ENCODE measurements around the gene TAMALIN.

The TAMALIN gene

DNA sequence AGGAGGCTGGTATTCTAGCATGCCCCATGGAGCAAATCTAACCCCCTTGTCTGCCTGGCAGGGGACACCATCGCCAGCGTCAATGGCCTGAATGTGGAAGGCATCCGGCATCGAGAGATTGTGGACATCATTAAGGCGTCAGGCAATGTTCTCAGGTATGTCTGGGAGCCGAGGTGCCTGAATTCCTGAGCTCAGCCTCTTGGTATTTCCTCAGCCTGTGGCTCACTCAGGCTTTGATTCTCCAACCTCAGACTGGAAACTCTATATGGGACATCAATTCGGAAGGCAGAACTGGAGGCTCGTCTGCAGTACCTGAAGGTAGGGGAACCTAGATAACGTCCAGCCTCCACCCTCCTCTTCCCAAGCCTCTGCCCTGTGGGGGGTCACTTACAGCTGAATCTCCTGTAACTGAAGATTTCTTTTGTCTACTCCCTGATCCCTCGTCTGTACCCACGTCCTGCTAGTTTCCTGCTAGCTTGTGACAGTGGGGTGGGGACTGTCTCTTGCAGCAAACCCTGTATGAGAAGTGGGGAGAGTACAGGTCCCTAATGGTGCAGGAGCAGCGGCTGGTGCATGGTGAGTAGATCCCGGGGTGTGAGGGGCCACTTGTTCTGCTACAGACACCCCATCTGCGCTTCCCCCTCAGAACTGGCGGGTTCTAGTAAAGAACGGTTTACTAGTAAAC, 7.0 kb downstream of the TAMALIN start:
- Histone ChIP-seq H3K4me3 (ENCODE audit: low read length) (no peak overlapping the region), H3F3A (ENCODE audit: insufficient read depth, low read length) (no peaks in the 10 kb centered on the region), H3K36me3 (replicated peaks; ENCODE audit: insufficient read depth, low read length) (no peaks in the 10 kb centered on the region), H3K4me1 (ENCODE audit: low read length) (no peaks in the 10 kb centered on the region), H3K9me2 (replicated peaks; ENCODE audit: insufficient read depth, low read length) (no peaks in the 10 kb centered on the region), H3K79me2 (ENCODE audit: low read length) (no peaks in the 10 kb centered on the region), H3K9ac (ENCODE audit: low read length) (no peak overlapping the region), H3K4me2 (ENCODE audit: low read depth, low read length) (no peak overlapping the region), H4K20me1 (ENCODE audit: insufficient read depth, low read length) (no peaks in the 10 kb centered on the region), H2AFZ (ENCODE audit: low read length) (no peak overlapping the region), H3K27me3 (replicated peaks; ENCODE audit: insufficient read depth, low read length) (peaks cover 78% of the 10 kb centered on the region), H3K27ac (ENCODE audit: low read length) (no peak overlapping the region), H3K9me3 (replicated peaks; ENCODE audit: insufficient read depth, low read length) (no peaks in the 10 kb centered on the region)
- DNase-seq, result no peak
- TF ChIP-seq EZH2phosphoT487 (IDR thresholded peaks at IDR 0.05; ENCODE audit: low read length) (no peak), EZH2 (optimal IDR thresholded peaks at IDR 0.05; ENCODE audit: low read depth, low read length) (no peak)
- TF ChIP-seq, protein P1, sequence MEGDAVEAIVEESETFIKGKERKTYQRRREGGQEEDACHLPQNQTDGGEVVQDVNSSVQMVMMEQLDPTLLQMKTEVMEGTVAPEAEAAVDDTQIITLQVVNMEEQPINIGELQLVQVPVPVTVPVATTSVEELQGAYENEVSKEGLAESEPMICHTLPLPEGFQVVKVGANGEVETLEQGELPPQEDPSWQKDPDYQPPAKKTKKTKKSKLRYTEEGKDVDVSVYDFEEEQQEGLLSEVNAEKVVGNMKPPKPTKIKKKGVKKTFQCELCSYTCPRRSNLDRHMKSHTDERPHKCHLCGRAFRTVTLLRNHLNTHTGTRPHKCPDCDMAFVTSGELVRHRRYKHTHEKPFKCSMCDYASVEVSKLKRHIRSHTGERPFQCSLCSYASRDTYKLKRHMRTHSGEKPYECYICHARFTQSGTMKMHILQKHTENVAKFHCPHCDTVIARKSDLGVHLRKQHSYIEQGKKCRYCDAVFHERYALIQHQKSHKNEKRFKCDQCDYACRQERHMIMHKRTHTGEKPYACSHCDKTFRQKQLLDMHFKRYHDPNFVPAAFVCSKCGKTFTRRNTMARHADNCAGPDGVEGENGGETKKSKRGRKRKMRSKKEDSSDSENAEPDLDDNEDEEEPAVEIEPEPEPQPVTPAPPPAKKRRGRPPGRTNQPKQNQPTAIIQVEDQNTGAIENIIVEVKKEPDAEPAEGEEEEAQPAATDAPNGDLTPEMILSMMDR (IDR thresholded peaks at IDR 0.05; ENCODE audit: low read length), result no peak

DNA sequence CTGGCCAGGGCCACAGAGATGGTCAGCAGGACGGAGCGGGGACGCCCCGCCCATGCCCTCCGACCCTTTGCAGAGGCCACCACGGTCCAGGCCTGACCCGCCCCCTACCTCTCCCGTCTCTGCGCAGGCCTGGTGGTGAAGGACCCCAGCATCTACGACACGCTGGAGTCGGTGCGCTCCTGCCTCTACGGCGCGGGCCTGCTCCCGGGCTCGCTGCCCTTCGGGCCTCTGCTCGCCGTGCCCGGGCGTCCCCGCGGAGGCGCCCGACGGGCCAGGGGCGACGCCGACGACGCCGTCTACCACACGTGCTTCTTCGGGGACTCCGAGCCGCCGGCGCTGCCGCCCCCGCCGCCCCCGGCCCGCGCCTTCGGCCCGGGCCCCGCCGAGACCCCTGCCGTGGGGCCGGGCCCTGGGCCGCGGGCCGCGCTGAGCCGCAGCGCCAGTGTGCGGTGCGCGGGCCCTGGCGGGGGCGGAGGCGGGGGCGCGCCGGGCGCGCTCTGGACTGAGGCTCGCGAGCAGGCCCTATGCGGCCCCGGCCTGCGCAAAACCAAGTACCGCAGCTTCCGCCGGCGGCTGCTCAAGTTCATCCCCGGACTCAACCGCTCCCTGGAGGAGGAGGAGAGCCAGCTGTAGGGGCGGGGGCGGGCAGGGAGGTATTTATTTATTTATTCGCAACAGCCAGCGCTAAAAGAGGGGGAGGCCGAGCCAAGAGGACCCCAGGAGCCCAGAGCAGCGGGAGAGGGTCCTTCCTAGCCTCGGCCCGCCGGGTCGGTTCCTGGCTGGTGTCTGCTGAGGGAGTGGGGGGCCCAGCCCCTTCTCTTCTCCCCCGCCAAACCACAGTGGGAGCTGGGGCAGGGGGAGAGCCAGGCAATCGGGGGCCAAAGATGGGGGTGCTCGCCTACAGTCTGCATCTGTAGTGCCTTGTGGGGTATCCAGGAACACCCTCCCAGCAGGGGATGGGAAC, 8.1 kb downstream of the TAMALIN start:
- no peak for TF ChIP-seq EZH2 (optimal IDR thresholded peaks at IDR 0.05; ENCODE audit: low read depth, low read length)
- TF ChIP-seq, protein P1 (IDR thresholded peaks at IDR 0.05; ENCODE audit: low read length), result no peak
- no peak for TF ChIP-seq EZH2phosphoT487 (IDR thresholded peaks at IDR 0.05; ENCODE audit: low read length)

DNA sequence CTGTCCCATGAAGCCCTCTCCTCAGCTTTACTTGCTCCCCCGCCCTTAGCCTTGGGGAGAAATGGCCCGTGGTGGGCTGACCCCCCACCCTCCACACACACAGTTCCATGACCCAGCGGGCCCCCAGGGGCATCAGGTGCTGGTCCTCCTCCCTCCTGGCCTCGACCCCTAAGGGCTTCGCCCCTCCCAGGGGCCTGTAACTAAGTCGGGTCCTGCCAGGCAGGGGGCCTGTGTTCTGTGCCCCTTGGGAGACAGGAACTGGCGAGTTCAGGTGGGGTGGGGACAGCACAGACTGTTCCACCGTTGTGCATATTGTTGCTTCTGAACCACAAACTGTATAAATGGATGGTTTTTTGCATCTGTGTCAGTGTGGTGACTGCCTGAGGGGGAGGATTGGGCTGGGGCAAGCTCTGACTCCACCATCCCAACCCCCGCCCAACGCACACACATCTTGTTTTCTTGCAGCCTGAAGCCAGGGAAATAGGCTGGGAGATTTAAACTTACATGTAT, 8.8 kb downstream of the TAMALIN start:
- peaks cover 74% of the 10 kb centered on the region for H3K27me3 ChIP-seq (replicated peaks; ENCODE audit: insufficient read depth, low read length)
- no peak for TF ChIP-seq EZH2 (optimal IDR thresholded peaks at IDR 0.05; ENCODE audit: low read depth, low read length)
- TF ChIP-seq EZH2phosphoT487 (IDR thresholded peaks at IDR 0.05; ENCODE audit: low read length), result no peak
- TF ChIP-seq, protein P1 (IDR thresholded peaks at IDR 0.05; ENCODE audit: low read length), result no peak
- H3K4me2 ChIP-seq (ENCODE audit: low read depth, low read length), result no peak overlapping the region
- H3K4me1 ChIP-seq (ENCODE audit: low read length), result no peaks in the 10 kb centered on the region
- no peaks in the 10 kb centered on the region for H3K9me2 ChIP-seq (replicated peaks; ENCODE audit: insufficient read depth, low read length)
- H3K9me3 ChIP-seq (replicated peaks; ENCODE audit: insufficient read depth, low read length), result no peaks in the 10 kb centered on the region
- no peaks in the 10 kb centered on the region for H3K79me2 ChIP-seq (ENCODE audit: low read length)
- no peak overlapping the region for H3K9ac ChIP-seq (ENCODE audit: low read length)
- no peaks in the 10 kb centered on the region for H3K36me3 ChIP-seq (replicated peaks; ENCODE audit: insufficient read depth, low read length)
- no peaks in the 10 kb centered on the region for H3F3A ChIP-seq (ENCODE audit: insufficient read depth, low read length)
- no peak overlapping the region for H2AFZ ChIP-seq (ENCODE audit: low read length)
- no peak overlapping the region for H3K4me3 ChIP-seq (ENCODE audit: low read length)
- H3K27ac ChIP-seq (ENCODE audit: low read length), result no peak overlapping the region
- DNase-seq, result no peak
- no peaks in the 10 kb centered on the region for H4K20me1 ChIP-seq (ENCODE audit: insufficient read depth, low read length)

More for the DNA sequence above, 8.1 kb downstream of the TAMALIN start:
- H4K20me1 ChIP-seq (ENCODE audit: insufficient read depth, low read length), result no peaks in the 10 kb centered on the region
- H3K9me3 ChIP-seq (replicated peaks; ENCODE audit: insufficient read depth, low read length), result no peaks in the 10 kb centered on the region
- no peak overlapping the region for H2AFZ ChIP-seq (ENCODE audit: low read length)
- H3K27me3 ChIP-seq (replicated peaks; ENCODE audit: insufficient read depth, low read length), result peaks cover 74% of the 10 kb centered on the region
- DNase-seq, result no peak
- no peak overlapping the region for H3K4me3 ChIP-seq (ENCODE audit: low read length)
- H3K36me3 ChIP-seq (replicated peaks; ENCODE audit: insufficient read depth, low read length), result no peaks in the 10 kb centered on the region
- no peak overlapping the region for H3K27ac ChIP-seq (ENCODE audit: low read length)
- H3K9me2 ChIP-seq (replicated peaks; ENCODE audit: insufficient read depth, low read length), result no peaks in the 10 kb centered on the region
- no peak overlapping the region for H3K9ac ChIP-seq (ENCODE audit: low read length)
- no peaks in the 10 kb centered on the region for H3K4me1 ChIP-seq (ENCODE audit: low read length)
- no peaks in the 10 kb centered on the region for H3F3A ChIP-seq (ENCODE audit: insufficient read depth, low read length)
- H3K79me2 ChIP-seq (ENCODE audit: low read length), result no peaks in the 10 kb centered on the region
- no peak overlapping the region for H3K4me2 ChIP-seq (ENCODE audit: low read depth, low read length)

Data from MM.1S (cell line).